Right renal cortex interstitium (tissue), 3 donors: ENCODE measurements around the gene AMZ1. TPM values are rescaled to one million over a fixed set of nuclear protein-coding genes. Genes with fewer than 3 reads are reported as not detected.
"Not testable (repeated sequence)": the region's sequence is repeated elsewhere in the genome, so short reads cannot be mapped to it uniquely, and the experiment has no call there.

Experiments used
- DNase-seq, 3 donors: peaks; one replicate each; pipeline ENCODE4 v3.0.0-alpha.2; 2013; ENCODE audit warnings: low read depth in 3 of 3, low spot score in 2 of 3
- polyA plus RNA-seq, 3 donors: library from polyadenylated mRNA; unstranded; fragments of 120-200 nt; gene quantifications; one replicate each; pipeline ENCODE4 v1.2.1, GENCODE V29; 2013; ENCODE audit not compliant: insufficient read length in 3 of 3

AMZ1 gene
- polyA plus RNA-seq, 3 donors, result 0.08 to 0.29 (median 0.27) TPM

GRCh38 chr7:2737771-2738540 is 50.0 kb downstream of the AMZ1 start:
- DNase-seq, result no peak

GRCh38 chr7:2738766-2739549 is 51.0 kb downstream of the AMZ1 start:
- DNase-seq, result no peak

- not testable (repeated sequence) for DNase-seq
Observed at GRCh38 chr7:2743523-2744185, 55.7 kb downstream of the AMZ1 start.

GRCh38 chr7:2748684-2749083 is 60.7 kb downstream of the AMZ1 start:
- not testable (repeated sequence) for DNase-seq

- DNase-seq, result no peak
Observed at GRCh38 chr7:2750004-2750407, 62.0 kb downstream of the AMZ1 start.

GRCh38 chr7:2751086-2751485 is 63.1 kb downstream of the AMZ1 start:
- DNase-seq, result no peak

GRCh38 chr7:2753148-2753547 is 65.1 kb downstream of the AMZ1 start:
- DNase-seq, result no peak

- no peak for DNase-seq
Observed at GRCh38 chr7:2754086-2754485, 66.1 kb downstream of the AMZ1 start.

- no peak for DNase-seq
Observed at GRCh38 chr7:2754912-2755311, 66.9 kb downstream of the AMZ1 start.

- DNase-seq, result no peak
Observed at GRCh38 chr7:2755531-2755930, 67.5 kb downstream of the AMZ1 start.

GRCh38 chr7:2757361-2757903 is 69.4 kb downstream of the AMZ1 start:
- DNase-seq, result no peak

GRCh38 chr7:2757904-2758672 is 70.1 kb downstream of the AMZ1 start:
- no peak for DNase-seq

- DNase-seq, result no peak
Observed at GRCh38 chr7:2758673-2759616, 70.9 kb downstream of the AMZ1 start.

GRCh38 chr7:2759736-2760097 is 71.7 kb downstream of the AMZ1 start:
- DNase-seq, result no peak

- DNase-seq, result no peak
Observed at GRCh38 chr7:2760098-2760889, 72.3 kb downstream of the AMZ1 start.

GRCh38 chr7:2761131-2761624 is 73.2 kb downstream of the AMZ1 start:
- no peak for DNase-seq

- DNase-seq, result no peak
Observed at GRCh38 chr7:2761801-2762497, 73.9 kb downstream of the AMZ1 start.

GRCh38 chr7:2763597-2763996 is 75.6 kb downstream of the AMZ1 start:
- DNase-seq, result no peak
